ENCODE data around the gene SLC34A3. TPM values are rescaled to one million over a fixed set of nuclear protein-coding genes. Genes with fewer than 3 reads are reported as not detected.

SLC34A3 gene
- total and polyA plus RNA-seq, 2 donors (not counting 3 experiments of a cell fraction or from before 2014, with no cell fraction given): not detected

- H3K27ac ChIP-seq (ENCODE audit: insufficient read depth, low read depth, low read length): no peak overlapping the region
- ChIA-PET CTCF (interaction anchor here (1.8 to 3.1 kb wide), 2 partner anchors 27 to 140 kb away, joined by 4 to 23 read pairs; no protein-coding TSS in a partner anchor), POLR2A (no interaction called here)
- no peak overlapping the region for H3K4me3 ChIP-seq (replicated peaks in 1 of 3; ENCODE audit: insufficient read depth in 1 of 3, low read depth in 1 of 3, low read length in 3 of 3)
- no peak overlapping the region for H3K4me2 ChIP-seq (ENCODE audit: insufficient read depth, low read length)
- dilution Hi-C loops (cut with MboI; ENCODE audit: extremely low pct_ligation_motif_present, low sequenced_read_pairs): no loop called here
- FAIRE-seq: no peak
- intact Hi-C loops (cut with micrococcal nuclease): no loop called here
- H4K20me1 ChIP-seq (replicated peaks; ENCODE audit: control insufficient read depth, extremely low read depth, insufficient read depth, low read length): no peaks in the 10 kb centered on the region
- no peaks in the 10 kb centered on the region for H3K9me3 ChIP-seq (replicated peaks; ENCODE audit: control insufficient read depth, insufficient read depth, low read length)
- H3K79me2 ChIP-seq (ENCODE audit: control insufficient read depth, insufficient read depth, low read length): no peaks in the 10 kb centered on the region
- peaks cover 2 to 26% of the 10 kb centered on the region in 2 experiments for H3K36me3 ChIP-seq (ENCODE audit: control insufficient read depth in 2 of 2, extremely low read depth in 1 of 2, insufficient read depth in 2 of 2, low read length in 2 of 2)
- H3K4me1 ChIP-seq (ENCODE audit: control insufficient read depth, extremely low read depth, insufficient read depth, low read length): peaks cover 9% of the 10 kb centered on the region
- H2AFZ ChIP-seq (ENCODE audit: low read depth, low read length): no peak overlapping the region
- H3K27me3 ChIP-seq (ENCODE audit: control insufficient read depth in 2 of 2, insufficient read depth in 2 of 2, low read length in 2 of 2): no peaks in the 10 kb centered on the region
- no peak for DNase-seq (ENCODE audit: low read depth, low spot score)
- no peaks in the 10 kb centered on the region for H3K9me1 ChIP-seq (replicated peaks; ENCODE audit: control insufficient read depth, extremely low read depth, insufficient read depth, low read length)
- TF ChIP-seq POLR2AphosphoS5 (IDR thresholded peaks at IDR 0.05; ENCODE audit: insufficient read depth, low read depth, low read length) (no peak), POLR2A (IDR thresholded peaks at IDR 0.05; ENCODE audit: low read depth, low read length) (no peak), JUN (IDR thresholded peaks at IDR 0.05; ENCODE audit: borderline replicate concordance, insufficient read depth, insufficient read length, low read depth) (no peak), MAX (IDR thresholded peaks at IDR 0.05; ENCODE audit: insufficient read depth, insufficient read length) (no peak), MYC (IDR thresholded peaks at IDR 0.05; ENCODE audit: low read depth, low read length) (no peak), GATA2 (IDR thresholded peaks at IDR 0.05; ENCODE audit: insufficient read depth, insufficient read length, low read depth, low read length) (no peak), EZH2 (IDR thresholded peaks at IDR 0.05; ENCODE audit: borderline replicate concordance, low read depth, low read length, severe bottlenecking) (no peak), CTCF (IDR thresholded peaks at IDR 0.05; ENCODE audit: extremely low read depth in 1 of 2, insufficient read depth in 1 of 2, low read depth in 1 of 2, low read length in 2 of 2) (no peak), FOS (IDR thresholded peaks at IDR 0.05; ENCODE audit: borderline replicate concordance, insufficient read depth, low read length) (no peak)
- H3K9ac ChIP-seq (replicated peaks; ENCODE audit: extremely low read depth, insufficient read depth, low read length): no peak overlapping the region
- no TSS peak for BruUV-seq (replicated peaks)
Measured at GRCh38 chr9:137263506-137263905, 32.8 kb downstream of the SLC34A3 start.
